IgD-negative memory B cell (primary cell): ENCODE results near the gene TSPAN5. TPM values are rescaled to one million over a fixed set of nuclear protein-coding genes. Genes with fewer than 3 reads are reported as not detected.

Experiments used
- H3K27ac Mint-ChIP-seq, 3 donors: one replicate each; pipeline ENCODE4 v1.8.0; 2020 to 2022; ENCODE audit warnings: mild to moderate bottlenecking in 3 of 3, mixed read lengths in 3 of 3, moderate library complexity in 1 of 3
- H3K27me3 Mint-ChIP-seq: one replicate; pipeline ENCODE4 v1.8.0; 2021; ENCODE audit warnings: mixed read lengths
- H3K36me3 Mint-ChIP-seq: one replicate; pipeline ENCODE4 v1.8.0; 2020; ENCODE audit warnings: mild to moderate bottlenecking, mixed read lengths
- H3K4me1 Mint-ChIP-seq, 3 donors: one replicate each; pipeline ENCODE4 v1.8.0; 2020 to 2022; ENCODE audit warnings: mixed read lengths in 3 of 3, mild to moderate bottlenecking in 1 of 3
- H3K4me3 Mint-ChIP-seq, 4 donors: one replicate each; pipeline ENCODE4 v1.8.0; 2020 to 2022; ENCODE audit warnings: mild to moderate bottlenecking in 4 of 4, mixed read lengths in 4 of 4, moderate library complexity in 3 of 4
- H3K9me3 Mint-ChIP-seq, 3 donors: one replicate each; pipeline ENCODE4 v1.8.0; 2020 to 2021; ENCODE audit warnings: mixed read lengths in 3 of 3, mild to moderate bottlenecking in 1 of 3
- polyA plus RNA-seq: library from polyadenylated mRNA; unstranded; fragments of 300-500 nt; fragmentation: Illumina TruSeq; gene quantifications from one replicate; pipeline ENCODE4 v1.2.3, GENCODE V29; 2021

Gene TSPAN5
- polyA plus RNA-seq, 1 donor from 2014 or later, result 7.6 TPM

DNA sequence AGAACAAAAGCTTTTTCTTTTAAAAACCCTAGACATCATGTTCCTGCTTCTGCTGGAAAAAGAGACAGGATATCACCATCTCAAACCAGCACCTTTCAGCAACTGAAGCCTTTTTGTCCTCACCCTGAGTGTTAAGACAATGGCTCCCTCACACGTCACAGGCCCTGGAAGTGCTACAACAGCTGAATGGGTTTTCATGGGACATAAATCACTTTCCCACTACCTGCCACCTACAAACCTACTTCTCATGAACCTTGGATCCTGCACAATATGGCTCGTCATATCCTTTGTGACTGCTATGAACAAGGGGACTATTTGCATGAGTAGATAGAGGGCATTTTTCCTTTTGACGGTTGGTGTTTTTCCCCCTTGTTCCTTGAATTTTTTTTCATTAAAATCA is 93.6 kb downstream of the TSPAN5 start:
- H3K4me3 Mint-ChIP-seq, result no peak overlapping the region
- H3K27ac Mint-ChIP-seq, result no peak overlapping the region
- H3K9me3 Mint-ChIP-seq, result no peaks in the 10 kb centered on the region
- H3K4me1 Mint-ChIP-seq, result peaks cover 0 to 2% (median 0%) of the 10 kb centered on the region in 3 donors
- H3K27me3 Mint-ChIP-seq, result no peaks in the 10 kb centered on the region
- H3K36me3 Mint-ChIP-seq, result peaks cover 14% of the 10 kb centered on the region

DNA sequence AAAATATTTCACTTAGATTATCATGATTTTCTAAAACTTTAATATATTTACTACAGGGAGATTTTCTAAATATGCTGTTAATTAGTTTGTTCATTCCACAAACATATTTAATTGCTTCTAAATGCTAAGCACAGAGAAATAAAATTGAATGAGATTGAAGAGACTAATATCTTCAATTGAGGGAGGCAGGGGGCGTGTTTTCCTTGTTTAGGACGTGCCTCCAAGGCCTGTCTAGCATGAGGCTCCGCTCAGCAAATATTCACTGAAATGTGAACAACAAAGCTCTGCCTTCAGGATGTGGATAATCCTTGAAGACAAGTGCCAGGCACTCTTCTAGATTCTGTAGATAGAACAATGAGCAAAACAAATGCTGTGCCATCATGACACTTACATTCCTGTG is 98.1 kb downstream of the TSPAN5 start:
- no peak overlapping the region for H3K27ac Mint-ChIP-seq
- no peak overlapping the region for H3K4me3 Mint-ChIP-seq
- H3K36me3 Mint-ChIP-seq, result peaks cover 8% of the 10 kb centered on the region
- H3K4me1 Mint-ChIP-seq, result peaks cover 0 to 2% (median 1%) of the 10 kb centered on the region in 3 donors
- no peaks in the 10 kb centered on the region for H3K27me3 Mint-ChIP-seq
- H3K9me3 Mint-ChIP-seq, result no peaks in the 10 kb centered on the region

DNA sequence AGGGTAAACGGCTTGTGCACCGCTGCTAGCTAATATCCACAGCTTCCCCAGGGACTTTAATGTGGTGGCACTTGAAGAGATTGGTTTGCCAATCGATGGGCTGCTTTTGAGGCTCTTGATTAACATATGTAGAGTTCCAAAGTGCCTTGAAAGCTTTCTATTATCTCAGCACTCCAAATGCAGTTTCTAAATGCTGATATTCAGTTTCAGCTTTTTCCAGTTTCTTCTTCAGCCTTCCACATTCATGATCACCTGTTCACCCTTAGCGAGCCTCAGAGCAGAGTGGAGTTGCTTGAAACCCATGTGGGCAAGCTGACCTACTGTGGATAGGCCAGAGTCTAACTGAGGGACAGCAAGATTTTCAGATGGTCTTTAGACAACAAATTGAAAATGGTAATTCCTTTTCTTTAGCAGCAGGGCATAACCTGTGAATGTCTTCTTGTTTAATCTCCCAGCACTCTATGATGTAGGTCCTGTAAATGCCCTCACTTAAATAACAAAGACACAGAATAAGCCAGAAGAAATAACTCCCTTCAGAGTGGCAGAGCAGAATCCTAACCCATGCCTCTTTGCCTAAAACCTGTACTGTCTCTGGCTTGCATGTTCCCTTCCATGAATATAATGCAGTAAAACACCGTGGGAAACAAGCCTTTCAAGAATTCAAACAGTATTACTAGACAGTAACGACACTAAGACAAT is 99.8 kb downstream of the TSPAN5 start:
- H3K9me3 Mint-ChIP-seq, result no peaks in the 10 kb centered on the region
- H3K27ac Mint-ChIP-seq, result no peak overlapping the region
- H3K4me1 Mint-ChIP-seq, result peaks cover 0 to 2% (median 1%) of the 10 kb centered on the region in 3 donors
- H3K27me3 Mint-ChIP-seq, result no peaks in the 10 kb centered on the region
- no peak overlapping the region for H3K4me3 Mint-ChIP-seq
- peaks cover 9% of the 10 kb centered on the region for H3K36me3 Mint-ChIP-seq

DNA sequence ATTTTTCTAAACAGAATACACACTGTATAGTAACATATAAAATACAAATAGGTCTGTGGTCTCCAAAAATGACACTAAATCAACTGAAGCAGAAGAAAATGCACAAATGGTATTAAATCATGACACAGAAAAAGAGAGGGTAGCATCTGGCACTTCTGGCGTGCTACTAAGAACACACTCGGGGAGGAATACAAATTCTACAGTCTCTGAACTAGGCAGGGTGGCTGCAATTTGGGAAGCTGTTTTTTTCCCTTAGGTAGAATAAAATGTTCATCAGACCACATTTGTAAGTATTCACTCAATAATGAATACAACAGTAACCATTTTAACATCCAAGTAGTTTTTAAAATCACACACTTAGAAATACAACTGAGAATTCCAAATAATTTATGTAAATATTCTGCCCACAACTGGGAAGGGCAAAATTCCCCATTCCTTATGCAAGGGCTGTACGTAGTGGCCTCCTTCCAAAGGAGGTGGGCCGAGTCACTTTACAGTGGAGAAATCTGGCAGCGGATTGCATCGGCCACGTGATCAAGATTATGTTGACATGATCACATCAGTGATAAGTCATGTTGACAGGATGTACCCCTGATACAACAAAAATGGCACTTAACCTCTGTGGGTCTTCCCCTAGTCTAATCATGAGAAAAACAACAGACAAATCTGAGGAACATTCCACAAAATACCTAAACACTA is 101.1 kb downstream of the TSPAN5 start:
- peaks cover 0 to 2% (median 1%) of the 10 kb centered on the region in 3 donors for H3K4me1 Mint-ChIP-seq
- H3K36me3 Mint-ChIP-seq, result peaks cover 9% of the 10 kb centered on the region
- no peaks in the 10 kb centered on the region for H3K27me3 Mint-ChIP-seq

DNA sequence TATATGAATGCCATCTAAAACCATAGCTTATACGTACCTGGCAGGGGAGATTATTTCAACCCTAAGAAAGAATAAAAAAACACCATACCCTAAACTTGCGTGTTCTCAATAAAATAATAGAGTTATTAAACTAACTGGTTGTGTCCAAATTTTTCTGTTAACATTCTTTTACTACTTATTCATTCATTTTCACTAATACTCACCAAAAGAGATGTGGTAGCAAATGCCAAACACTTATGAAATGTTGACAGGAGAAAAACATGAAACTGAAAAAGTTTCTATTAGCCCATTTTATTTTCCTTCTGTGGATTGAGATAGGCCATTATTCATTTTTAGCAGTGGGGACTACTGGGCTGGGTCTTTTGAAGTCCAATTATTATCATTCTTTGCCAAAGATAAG is 102.0 kb downstream of the TSPAN5 start:
- Mint-ChIP-seq H3K4me1 (peaks cover 0 to 4% (median 2%) of the 10 kb centered on the region in 3 donors), H3K36me3 (peaks cover 2% of the 10 kb centered on the region), H3K27ac (no peak overlapping the region), H3K4me3 (no peak overlapping the region), H3K27me3 (no peaks in the 10 kb centered on the region), H3K9me3 (peaks cover 0 to 5% (median 0%) of the 10 kb centered on the region in 3 donors)

More for the DNA sequence above, 101.1 kb downstream of the TSPAN5 start:
- Mint-ChIP-seq H3K9me3 (no peaks in the 10 kb centered on the region), H3K4me3 (no peak overlapping the region), H3K27ac (no peak overlapping the region)

DNA sequence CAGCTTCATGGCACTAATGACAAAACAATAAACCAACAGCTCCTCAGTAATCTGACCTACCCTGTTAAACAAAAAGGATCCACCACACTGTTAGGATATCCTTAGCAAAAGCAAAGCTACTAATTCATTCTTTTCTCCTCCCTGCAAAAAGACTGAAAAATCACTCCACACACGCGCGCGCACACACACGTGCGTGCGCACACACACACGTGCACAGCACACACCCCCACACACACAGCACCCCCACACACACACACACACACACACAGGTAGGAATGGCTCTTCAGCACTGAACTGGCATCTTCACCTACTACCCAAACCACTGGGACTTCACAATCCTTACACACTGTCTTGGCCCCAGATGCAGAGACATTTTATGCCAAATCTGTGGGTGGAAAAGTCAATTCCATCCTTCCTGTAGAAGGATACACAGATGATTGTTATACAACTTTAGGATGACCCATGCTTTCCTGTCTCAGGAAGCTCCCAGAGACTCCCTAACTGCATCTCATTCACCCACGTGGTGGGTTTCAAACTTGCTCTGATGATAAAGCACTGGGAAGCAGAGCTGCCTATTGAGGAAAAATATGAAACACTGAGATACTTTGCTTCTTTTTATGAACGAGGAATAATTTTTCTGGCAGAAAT is 102.5 kb downstream of the TSPAN5 start:
- Mint-ChIP-seq H3K9me3 (peaks cover 0 to 6% (median 0%) of the 10 kb centered on the region in 3 donors), H3K27me3 (no peaks in the 10 kb centered on the region), H3K4me1 (peaks cover 0 to 4% (median 2%) of the 10 kb centered on the region in 3 donors), H3K36me3 (peaks cover 1% of the 10 kb centered on the region), H3K27ac (no peak overlapping the region), H3K4me3 (no peak overlapping the region)

DNA sequence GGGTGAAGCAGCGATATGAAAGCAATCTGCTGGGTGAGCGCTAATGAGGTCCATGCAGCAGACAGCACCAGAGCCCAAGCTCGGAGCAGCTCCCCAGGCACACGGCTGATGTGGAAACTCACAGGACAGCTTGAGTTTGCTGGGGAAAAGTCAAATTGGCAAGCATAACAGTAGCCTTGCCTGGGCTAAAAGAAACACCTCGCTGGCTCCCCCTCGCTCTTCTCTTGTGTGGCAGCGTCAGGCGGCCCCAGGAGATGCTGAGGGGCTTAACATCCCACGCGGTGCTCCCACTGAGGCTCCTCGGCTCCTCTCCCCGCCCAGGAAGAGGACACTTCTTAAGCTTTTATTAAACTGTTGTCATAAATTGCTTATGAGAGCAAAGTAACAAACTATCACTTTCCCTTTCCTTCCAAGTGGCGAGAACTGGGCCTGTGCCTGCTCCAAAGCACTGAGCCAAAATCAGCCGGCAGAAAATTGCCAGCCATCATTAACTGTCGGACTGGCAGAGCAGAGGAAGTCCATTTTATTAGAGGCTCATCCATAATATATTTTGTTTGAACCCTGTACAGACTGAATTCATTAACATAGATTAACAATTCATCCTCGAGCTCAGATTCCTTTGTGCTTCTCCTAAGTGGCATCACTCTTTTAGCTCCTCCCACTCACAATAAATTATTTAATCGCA is 111.4 kb downstream of the TSPAN5 start:
- Mint-ChIP-seq H3K27ac (no peak overlapping the region), H3K36me3 (no peaks in the 10 kb centered on the region), H3K4me3 (no peak overlapping the region), H3K9me3 (peaks cover 0 to 7% (median 2%) of the 10 kb centered on the region in 3 donors), H3K27me3 (no peaks in the 10 kb centered on the region), H3K4me1 (peaks cover 0 to 5% (median 0%) of the 10 kb centered on the region in 3 donors)

DNA sequence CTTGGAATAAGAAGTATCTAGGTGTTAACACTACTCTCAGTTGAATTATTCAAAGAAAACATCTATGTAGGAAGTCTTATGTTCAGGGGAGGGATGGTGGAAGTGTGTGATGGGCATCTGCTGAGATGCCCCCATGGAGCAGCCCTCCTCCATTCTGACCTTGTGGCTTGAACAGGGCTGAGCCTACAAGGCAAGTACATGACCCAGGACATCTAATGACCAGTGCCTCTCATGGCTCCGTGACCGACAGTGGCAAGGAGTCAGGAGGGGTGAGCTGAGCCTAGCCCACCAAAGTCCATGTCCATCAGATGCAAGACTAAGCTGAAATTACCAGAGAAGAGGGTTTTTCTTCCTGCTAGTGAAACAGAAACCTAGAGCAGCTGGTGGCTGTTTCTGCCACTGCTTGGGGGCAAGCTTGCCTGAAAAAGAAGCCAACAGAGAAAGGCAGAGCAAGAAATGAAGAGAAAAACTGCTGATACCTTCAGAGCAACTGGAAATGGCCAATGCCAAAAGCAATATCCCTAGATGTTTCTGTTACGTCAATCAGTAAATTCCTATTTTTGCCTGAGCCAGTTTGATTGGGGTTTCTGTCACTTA is 113.5 kb downstream of the TSPAN5 start:
- no peaks in the 10 kb centered on the region for H3K36me3 Mint-ChIP-seq
- no peak overlapping the region for H3K27ac Mint-ChIP-seq
- peaks cover 0 to 2% (median 0%) of the 10 kb centered on the region in 3 donors for H3K9me3 Mint-ChIP-seq
- H3K4me3 Mint-ChIP-seq, result no peak overlapping the region
- H3K27me3 Mint-ChIP-seq, result no peaks in the 10 kb centered on the region
- peaks cover 0 to 3% (median 0%) of the 10 kb centered on the region in 3 donors for H3K4me1 Mint-ChIP-seq

DNA sequence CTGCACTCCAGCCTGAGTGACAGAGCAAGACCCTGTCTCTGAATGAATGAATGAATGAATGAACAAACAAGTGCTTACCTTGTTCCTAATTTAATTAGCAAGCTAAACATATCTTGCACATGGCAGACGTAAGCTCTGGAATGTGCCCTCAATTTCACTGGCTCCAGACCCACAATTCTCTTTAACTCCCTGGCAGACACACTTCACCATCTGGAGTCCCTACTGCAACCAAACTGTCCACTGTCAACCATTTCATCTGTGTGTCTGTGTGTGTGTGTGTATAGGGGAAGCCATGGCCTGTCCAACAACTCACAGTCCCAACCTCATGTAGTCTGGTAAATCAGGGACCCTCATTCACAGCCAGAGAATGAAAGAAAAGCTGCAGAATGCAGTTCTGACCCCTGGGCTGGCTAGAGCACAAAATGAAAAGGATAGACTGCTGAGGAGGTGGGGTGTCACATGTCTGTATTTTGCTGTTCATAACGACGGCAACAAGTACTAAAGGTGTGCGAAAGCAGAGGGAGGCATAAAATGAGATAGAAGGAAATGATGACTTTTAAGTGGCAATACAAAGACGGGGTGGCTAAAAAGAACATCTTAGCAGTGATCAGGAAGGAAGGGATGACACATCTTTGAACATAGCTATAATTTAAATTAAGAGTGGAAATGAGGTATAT is 114.1 kb downstream of the TSPAN5 start:
- Mint-ChIP-seq H3K27me3 (no peaks in the 10 kb centered on the region), H3K4me3 (no peak overlapping the region), H3K27ac (no peak overlapping the region), H3K9me3 (no peaks in the 10 kb centered on the region), H3K4me1 (peaks cover 0 to 3% (median 0%) of the 10 kb centered on the region in 3 donors), H3K36me3 (peaks cover 1% of the 10 kb centered on the region)

DNA sequence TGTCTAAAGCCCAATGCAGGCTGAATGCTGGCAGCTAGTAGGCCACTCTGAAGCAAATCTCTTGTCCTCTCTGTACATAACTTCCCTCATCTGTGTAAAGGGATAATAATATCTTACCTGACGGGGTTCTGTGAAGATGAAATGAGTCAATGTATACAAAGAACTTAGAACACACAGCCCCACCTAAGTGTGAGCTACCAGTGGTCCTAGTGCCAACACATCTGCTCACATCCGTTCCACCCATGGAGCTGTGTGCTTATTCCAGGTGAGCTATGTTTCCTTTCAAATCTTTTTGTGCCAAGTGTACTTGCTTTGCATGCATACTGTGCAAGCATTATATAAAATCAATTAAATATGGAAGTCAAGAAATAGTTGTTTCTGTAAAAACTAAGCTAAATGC is 116.4 kb downstream of the TSPAN5 start:
- Mint-ChIP-seq H3K4me1 (peaks cover 0 to 3% (median 0%) of the 10 kb centered on the region in 3 donors), H3K4me3 (no peak overlapping the region), H3K36me3 (peaks cover 2% of the 10 kb centered on the region), H3K9me3 (no peaks in the 10 kb centered on the region), H3K27ac (no peak overlapping the region), H3K27me3 (no peaks in the 10 kb centered on the region)

DNA sequence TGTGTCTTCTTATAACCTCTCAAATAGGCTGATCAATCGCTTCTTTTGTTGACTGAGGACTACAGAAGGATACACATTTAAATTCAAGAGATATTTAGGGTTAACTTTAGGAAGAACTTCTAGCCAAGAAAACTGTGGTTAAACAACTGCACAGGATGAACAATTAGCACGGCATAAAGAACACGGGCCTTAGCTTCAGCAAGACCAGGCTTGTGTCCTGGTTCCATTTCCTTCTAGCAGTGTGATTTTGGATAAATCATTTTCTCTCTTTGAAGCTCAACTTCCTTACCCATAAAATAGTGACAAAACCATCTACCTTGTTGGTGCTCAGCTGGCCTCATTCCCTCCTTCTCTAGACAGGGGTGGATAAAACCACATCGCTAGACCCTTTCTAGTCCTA is 117.6 kb downstream of the TSPAN5 start:
- Mint-ChIP-seq H3K9me3 (no peaks in the 10 kb centered on the region), H3K27me3 (no peaks in the 10 kb centered on the region), H3K27ac (no peak overlapping the region), H3K4me1 (peaks cover 0 to 3% (median 0%) of the 10 kb centered on the region in 3 donors), H3K4me3 (no peak overlapping the region), H3K36me3 (peaks cover 2% of the 10 kb centered on the region)

DNA sequence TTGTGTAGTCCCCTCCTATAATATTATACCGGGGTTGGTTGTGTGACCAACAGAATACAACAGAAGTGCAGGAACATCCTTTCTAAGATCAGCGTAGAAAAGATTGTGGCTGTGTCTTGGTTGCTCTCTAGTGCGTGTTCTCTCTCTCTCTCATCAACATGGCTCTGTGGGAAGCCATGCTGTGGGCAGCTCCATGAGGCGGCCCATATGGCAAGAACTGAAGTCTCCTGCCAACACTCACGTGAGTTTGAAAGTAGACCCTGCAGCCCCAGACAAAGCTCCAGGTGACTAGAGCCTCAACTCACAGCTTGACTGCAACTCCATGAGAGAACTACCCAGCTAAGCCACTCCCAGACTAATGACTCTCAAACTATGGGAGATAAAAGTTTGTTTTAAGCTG is 118.7 kb downstream of the TSPAN5 start:
- Mint-ChIP-seq H3K27me3 (no peaks in the 10 kb centered on the region), H3K4me3 (no peak overlapping the region), H3K27ac (no peak overlapping the region), H3K4me1 (peaks cover 0 to 3% (median 0%) of the 10 kb centered on the region in 3 donors), H3K9me3 (peaks cover 0 to 2% (median 0%) of the 10 kb centered on the region in 3 donors), H3K36me3 (peaks cover 2% of the 10 kb centered on the region)

DNA sequence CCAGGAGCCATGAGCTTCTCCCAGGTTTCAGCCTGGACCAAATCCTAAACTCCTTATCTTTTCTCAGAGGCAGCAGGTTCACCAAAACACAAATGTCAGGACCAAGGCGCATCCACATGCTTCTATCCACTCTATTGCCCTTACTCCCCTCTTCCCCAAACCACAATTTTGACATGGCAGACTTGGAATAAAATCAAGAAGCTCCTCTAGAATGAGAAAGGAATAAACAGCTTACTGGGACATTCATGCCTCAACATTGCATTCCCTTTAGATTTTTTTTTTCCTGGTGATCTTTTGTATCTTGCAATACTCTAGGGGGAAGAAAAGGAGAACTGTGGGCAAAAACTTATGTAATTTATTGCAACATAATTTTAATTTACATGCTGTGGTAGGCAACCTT is 119.1 kb downstream of the TSPAN5 start:
- peaks cover 2% of the 10 kb centered on the region for H3K36me3 Mint-ChIP-seq
- no peak overlapping the region for H3K27ac Mint-ChIP-seq
- H3K4me3 Mint-ChIP-seq, result no peak overlapping the region
- H3K9me3 Mint-ChIP-seq, result peaks cover 0 to 2% (median 0%) of the 10 kb centered on the region in 3 donors
- peaks cover 0 to 1% (median 0%) of the 10 kb centered on the region in 3 donors for H3K4me1 Mint-ChIP-seq
- no peaks in the 10 kb centered on the region for H3K27me3 Mint-ChIP-seq

DNA sequence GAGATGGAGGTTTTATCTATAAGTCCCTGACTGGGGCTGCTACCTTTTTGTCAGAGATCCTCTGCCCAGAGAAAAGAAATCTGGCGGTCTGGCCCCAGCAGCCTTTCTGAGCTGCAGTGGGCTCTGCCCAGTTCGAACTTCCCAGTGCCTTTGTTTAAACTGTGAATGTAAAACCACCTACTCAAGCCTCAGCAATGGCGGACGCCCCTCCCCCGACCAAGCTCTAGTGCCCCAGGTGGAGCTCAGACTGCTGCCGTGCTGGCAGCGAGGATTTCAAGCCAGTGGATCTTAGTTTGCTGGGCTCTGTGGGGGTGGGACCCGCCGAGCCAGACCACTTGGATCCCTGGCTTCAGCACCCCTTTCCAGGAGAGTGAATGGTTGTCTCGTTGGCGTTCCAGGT is 121.8 kb downstream of the TSPAN5 start:
- H3K9me3 Mint-ChIP-seq, result peaks cover 0 to 2% (median 2%) of the 10 kb centered on the region in 3 donors

More for the DNA sequence above, 121.8 kb downstream of the TSPAN5 start:
- H3K36me3 Mint-ChIP-seq, result peaks cover 4% of the 10 kb centered on the region
- H3K27me3 Mint-ChIP-seq, result no peaks in the 10 kb centered on the region
- peaks cover 0 to 3% (median 1%) of the 10 kb centered on the region in 3 donors for H3K4me1 Mint-ChIP-seq
- no peak overlapping the region for H3K4me3 Mint-ChIP-seq
- H3K27ac Mint-ChIP-seq, result no peak overlapping the region
